WTC11 (cell line): Measurements from ENCODE around the gene PADI6.

Experiments
- USF1 ChIP-seq: sonication (generic); formaldehyde crosslinking; IDR thresholded peaks from 2 replicates; pipeline ENCODE4 v1.8.0; 2022; ENCODE audit warnings: mild to moderate bottlenecking, missing genetic modification reagents
- ZBTB21 ChIP-seq: sonication (generic); formaldehyde crosslinking; IDR thresholded peaks from 2 replicates; pipeline ENCODE4 v1.8.1; 2023; ENCODE audit warnings: mild to moderate bottlenecking, missing genetic modification reagents, borderline replicate concordance
- TF ChIP-seq, protein P1 (sequence below): sonication (generic); formaldehyde crosslinking; conservative IDR thresholded peaks from 2 replicates; pipeline ENCODE4 v1.8.1; 2022; ENCODE audit warnings: mild to moderate bottlenecking, missing genetic modification reagents
- TF ChIP-seq, protein P2 (sequence below): fragments of 200-600 bp; IDR thresholded peaks from 2 replicates; pipeline ENCODE4 v1.8.0; 2022; ENCODE audit warnings: antibody characterized with exemption
- TF ChIP-seq, protein P3 (sequence below): sonication (generic); formaldehyde crosslinking; IDR thresholded peaks from 2 replicates; pipeline ENCODE4 v1.8.1; 2023; ENCODE audit warnings: mild to moderate bottlenecking, missing genetic modification reagents
- TF ChIP-seq, protein P4 (sequence below): sonication (generic); formaldehyde crosslinking; IDR thresholded peaks from 2 replicates; pipeline ENCODE4 v1.8.1; 2023; ENCODE audit warnings: mild to moderate bottlenecking, missing genetic modification reagents, borderline replicate concordance

DNA sequence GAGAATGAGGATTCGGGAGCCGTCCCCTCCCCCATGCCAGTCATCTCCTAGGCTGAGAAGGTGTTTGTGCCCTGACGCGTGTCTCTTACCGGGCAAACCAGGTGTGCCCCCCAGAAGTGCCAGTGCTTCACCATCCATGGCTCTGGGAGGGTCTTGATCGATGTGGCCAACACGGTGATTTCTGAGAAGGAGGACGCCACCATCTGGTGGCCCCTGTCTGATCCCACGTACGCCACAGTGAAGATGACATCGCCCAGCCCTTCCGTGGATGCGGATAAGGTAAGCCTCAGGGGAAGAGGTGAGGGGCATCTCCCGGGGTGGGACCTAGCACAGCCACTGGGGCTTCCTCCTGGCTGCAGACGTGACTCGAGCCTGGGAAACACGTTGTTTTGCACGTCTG is 959 bp downstream of the PADI6 start:
- TF ChIP-seq, protein P1, sequence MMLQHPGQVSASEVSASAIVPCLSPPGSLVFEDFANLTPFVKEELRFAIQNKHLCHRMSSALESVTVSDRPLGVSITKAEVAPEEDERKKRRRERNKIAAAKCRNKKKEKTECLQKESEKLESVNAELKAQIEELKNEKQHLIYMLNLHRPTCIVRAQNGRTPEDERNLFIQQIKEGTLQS: no peak
- TF ChIP-seq, protein P2, sequence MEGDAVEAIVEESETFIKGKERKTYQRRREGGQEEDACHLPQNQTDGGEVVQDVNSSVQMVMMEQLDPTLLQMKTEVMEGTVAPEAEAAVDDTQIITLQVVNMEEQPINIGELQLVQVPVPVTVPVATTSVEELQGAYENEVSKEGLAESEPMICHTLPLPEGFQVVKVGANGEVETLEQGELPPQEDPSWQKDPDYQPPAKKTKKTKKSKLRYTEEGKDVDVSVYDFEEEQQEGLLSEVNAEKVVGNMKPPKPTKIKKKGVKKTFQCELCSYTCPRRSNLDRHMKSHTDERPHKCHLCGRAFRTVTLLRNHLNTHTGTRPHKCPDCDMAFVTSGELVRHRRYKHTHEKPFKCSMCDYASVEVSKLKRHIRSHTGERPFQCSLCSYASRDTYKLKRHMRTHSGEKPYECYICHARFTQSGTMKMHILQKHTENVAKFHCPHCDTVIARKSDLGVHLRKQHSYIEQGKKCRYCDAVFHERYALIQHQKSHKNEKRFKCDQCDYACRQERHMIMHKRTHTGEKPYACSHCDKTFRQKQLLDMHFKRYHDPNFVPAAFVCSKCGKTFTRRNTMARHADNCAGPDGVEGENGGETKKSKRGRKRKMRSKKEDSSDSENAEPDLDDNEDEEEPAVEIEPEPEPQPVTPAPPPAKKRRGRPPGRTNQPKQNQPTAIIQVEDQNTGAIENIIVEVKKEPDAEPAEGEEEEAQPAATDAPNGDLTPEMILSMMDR: no peak
- TF ChIP-seq USF1 (CRISPR knock-in tag) (no peak), ZBTB21 (CRISPR knock-in tag) (no peak)
- TF ChIP-seq, protein P3, sequence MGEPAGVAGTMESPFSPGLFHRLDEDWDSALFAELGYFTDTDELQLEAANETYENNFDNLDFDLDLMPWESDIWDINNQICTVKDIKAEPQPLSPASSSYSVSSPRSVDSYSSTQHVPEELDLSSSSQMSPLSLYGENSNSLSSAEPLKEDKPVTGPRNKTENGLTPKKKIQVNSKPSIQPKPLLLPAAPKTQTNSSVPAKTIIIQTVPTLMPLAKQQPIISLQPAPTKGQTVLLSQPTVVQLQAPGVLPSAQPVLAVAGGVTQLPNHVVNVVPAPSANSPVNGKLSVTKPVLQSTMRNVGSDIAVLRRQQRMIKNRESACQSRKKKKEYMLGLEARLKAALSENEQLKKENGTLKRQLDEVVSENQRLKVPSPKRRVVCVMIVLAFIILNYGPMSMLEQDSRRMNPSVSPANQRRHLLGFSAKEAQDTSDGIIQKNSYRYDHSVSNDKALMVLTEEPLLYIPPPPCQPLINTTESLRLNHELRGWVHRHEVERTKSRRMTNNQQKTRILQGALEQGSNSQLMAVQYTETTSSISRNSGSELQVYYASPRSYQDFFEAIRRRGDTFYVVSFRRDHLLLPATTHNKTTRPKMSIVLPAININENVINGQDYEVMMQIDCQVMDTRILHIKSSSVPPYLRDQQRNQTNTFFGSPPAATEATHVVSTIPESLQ (CRISPR knock-in tag): no peak
- TF ChIP-seq, protein P4, sequence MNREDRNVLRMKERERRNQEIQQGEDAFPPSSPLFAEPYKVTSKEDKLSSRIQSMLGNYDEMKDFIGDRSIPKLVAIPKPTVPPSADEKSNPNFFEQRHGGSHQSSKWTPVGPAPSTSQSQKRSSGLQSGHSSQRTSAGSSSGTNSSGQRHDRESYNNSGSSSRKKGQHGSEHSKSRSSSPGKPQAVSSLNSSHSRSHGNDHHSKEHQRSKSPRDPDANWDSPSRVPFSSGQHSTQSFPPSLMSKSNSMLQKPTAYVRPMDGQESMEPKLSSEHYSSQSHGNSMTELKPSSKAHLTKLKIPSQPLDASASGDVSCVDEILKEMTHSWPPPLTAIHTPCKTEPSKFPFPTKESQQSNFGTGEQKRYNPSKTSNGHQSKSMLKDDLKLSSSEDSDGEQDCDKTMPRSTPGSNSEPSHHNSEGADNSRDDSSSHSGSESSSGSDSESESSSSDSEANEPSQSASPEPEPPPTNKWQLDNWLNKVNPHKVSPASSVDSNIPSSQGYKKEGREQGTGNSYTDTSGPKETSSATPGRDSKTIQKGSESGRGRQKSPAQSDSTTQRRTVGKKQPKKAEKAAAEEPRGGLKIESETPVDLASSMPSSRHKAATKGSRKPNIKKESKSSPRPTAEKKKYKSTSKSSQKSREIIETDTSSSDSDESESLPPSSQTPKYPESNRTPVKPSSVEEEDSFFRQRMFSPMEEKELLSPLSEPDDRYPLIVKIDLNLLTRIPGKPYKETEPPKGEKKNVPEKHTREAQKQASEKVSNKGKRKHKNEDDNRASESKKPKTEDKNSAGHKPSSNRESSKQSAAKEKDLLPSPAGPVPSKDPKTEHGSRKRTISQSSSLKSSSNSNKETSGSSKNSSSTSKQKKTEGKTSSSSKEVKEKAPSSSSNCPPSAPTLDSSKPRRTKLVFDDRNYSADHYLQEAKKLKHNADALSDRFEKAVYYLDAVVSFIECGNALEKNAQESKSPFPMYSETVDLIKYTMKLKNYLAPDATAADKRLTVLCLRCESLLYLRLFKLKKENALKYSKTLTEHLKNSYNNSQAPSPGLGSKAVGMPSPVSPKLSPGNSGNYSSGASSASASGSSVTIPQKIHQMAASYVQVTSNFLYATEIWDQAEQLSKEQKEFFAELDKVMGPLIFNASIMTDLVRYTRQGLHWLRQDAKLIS (CRISPR knock-in tag): no peak
